BE2C (cell line): ENCODE results near the gene HS6ST3.

Experiments
- DNase-seq: peaks from one replicate; pipeline ENCODE4 v3.0.0-alpha.2; 2020
- H3K27me3 ChIP-seq: fragments of 250-450 bp; sonication (Bioruptor Pico); 2 replicates; pipeline ENCODE4 v1.5.1; 2020; ENCODE audit warnings: mild to moderate bottlenecking
- H3K36me3 ChIP-seq: fragments of 250-450 bp; sonication (Bioruptor Pico); 2 replicates; pipeline ENCODE4 v1.5.1; 2020; ENCODE audit warnings: mild to moderate bottlenecking
- H3K4me1 ChIP-seq: fragments of 250-450 bp; sonication (Bioruptor Pico); 2 replicates; pipeline ENCODE4 v1.5.1; 2020
- H3K4me3 ChIP-seq: 2 replicates; pipeline ENCODE4 v1.5.1; 2011; ENCODE audit warnings: low read depth, low read length
- H3K9me3 ChIP-seq: fragments of 250-450 bp; sonication (Bioruptor Pico); 2 replicates; pipeline ENCODE4 v1.5.1; 2020
- TF ChIP-seq, protein P1 (sequence below): IDR thresholded peaks from 2 replicates; pipeline ENCODE4 v1.5.1; 2012; ENCODE audit warnings: mild to moderate bottlenecking, low read depth, low read length

HS6ST3 gene

DNA sequence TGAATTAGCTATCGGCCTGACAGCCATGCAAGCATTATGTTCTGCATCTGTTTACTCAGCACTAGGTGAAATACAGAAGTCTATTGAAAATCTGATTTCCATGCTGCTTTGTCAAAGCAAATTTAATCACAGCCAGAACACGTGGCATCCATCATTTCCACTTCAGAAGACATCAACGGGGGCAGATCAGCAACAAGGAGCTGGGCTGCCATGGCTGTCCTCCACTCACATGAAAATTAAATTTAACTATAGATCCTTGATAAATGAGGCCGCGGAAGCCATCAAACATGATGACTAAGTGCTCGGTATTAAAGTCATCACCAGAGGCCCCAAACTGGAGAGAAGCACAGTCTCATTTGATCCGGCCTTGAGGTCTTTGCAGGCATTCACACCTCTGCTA lies 443.5 kb downstream of the HS6ST3 start:
- TF ChIP-seq, protein P1, sequence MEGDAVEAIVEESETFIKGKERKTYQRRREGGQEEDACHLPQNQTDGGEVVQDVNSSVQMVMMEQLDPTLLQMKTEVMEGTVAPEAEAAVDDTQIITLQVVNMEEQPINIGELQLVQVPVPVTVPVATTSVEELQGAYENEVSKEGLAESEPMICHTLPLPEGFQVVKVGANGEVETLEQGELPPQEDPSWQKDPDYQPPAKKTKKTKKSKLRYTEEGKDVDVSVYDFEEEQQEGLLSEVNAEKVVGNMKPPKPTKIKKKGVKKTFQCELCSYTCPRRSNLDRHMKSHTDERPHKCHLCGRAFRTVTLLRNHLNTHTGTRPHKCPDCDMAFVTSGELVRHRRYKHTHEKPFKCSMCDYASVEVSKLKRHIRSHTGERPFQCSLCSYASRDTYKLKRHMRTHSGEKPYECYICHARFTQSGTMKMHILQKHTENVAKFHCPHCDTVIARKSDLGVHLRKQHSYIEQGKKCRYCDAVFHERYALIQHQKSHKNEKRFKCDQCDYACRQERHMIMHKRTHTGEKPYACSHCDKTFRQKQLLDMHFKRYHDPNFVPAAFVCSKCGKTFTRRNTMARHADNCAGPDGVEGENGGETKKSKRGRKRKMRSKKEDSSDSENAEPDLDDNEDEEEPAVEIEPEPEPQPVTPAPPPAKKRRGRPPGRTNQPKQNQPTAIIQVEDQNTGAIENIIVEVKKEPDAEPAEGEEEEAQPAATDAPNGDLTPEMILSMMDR: no peak
- peak; percentile 86 for DNase-seq
- Histone ChIP-seq H3K4me1 (peaks cover 17% of the 10 kb centered on the region), H3K36me3 (no peaks in the 10 kb centered on the region), H3K9me3 (no peaks in the 10 kb centered on the region), H3K27me3 (no peaks in the 10 kb centered on the region), H3K4me3 (peak overlapping the region; percentile 35)

DNA sequence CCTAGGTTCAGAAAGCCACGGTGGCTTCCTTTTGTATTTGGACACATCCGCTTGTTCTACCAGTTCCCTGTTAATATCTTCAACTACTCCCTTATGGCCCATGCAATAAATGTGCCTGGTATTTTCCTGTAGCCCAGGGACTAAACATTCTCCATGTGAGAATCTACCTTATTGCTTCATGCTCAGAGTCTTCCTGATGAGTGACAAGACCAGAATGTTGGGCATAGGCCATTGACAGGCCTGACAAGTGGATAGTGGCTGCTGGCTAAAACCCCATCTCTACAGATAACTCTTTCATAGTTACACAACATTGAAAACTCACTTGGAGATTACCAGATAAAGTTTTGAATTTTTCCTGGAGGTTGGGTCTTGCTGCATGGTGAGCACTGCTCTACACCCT lies 449.9 kb downstream of the HS6ST3 start:
- DNase-seq: no peak
- Histone ChIP-seq H3K9me3 (no peaks in the 10 kb centered on the region), H3K27me3 (no peaks in the 10 kb centered on the region), H3K36me3 (no peaks in the 10 kb centered on the region), H3K4me1 (peaks cover 28% of the 10 kb centered on the region), H3K4me3 (no peak overlapping the region)
- TF ChIP-seq, protein P1: no peak

DNA sequence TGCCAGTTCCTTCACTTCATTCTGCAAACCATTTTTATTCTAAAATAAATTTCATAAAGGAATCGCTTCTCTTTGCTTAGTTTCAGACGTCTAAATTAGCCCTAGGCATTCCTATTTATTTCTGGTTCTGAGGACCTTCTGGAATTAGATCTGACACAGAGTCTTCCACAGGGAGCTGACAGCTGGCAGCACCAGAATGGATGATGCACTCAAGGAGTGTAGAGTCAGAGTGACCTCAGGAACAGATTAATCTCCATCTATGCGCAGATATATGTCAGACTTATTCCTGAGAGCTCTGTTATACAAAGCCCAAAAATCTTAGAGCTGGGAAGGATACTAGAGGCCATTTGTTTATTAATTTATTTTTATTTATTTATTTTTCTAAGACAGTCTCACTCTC lies 450.8 kb downstream of the HS6ST3 start:
- no peaks in the 10 kb centered on the region for H3K27me3 ChIP-seq
- H3K4me1 ChIP-seq: peaks cover 28% of the 10 kb centered on the region
- H3K4me3 ChIP-seq: no peak overlapping the region
- no peaks in the 10 kb centered on the region for H3K36me3 ChIP-seq
- TF ChIP-seq, protein P1: no peak
- DNase-seq: peak; percentile 48
- H3K9me3 ChIP-seq: no peaks in the 10 kb centered on the region

DNA sequence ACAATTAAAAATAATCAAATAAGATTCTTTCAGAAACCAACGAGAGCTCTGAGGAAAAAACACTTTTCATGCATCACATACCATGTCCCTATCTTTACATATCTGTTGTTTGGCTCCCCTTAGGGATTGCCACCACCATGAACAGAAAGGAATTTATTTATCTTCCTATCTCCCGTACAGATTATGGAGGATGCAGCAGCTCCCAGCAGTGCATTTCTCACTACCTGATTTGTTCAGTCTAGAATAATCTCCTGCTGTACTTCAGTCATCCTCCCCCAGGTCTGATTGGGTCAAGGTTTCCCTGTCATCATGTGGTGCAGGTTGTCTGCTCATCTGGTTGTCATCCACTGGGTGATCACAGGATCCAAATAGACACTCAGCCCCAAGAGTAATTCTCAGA lies 453.1 kb downstream of the HS6ST3 start:
- TF ChIP-seq, protein P1: no peak
- H3K27me3 ChIP-seq: no peaks in the 10 kb centered on the region

DNA sequence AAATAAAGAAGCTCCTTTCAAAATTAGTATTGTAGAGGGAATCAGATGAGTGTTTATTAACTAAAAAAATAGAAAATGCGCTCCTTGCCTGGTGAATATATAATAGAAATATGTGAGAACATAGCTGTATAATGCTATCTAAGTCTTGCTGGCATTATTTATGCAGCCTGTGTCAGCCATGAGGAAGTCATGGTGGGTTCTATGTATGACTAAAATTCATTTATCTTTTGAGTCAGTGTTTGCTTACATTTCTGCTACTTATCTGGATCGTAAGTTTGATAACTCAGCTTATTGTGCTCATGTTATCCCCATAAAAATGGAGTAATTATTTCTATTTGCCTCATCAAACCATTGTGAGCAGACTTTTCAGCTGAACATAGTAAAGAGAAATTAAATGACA lies 455.1 kb downstream of the HS6ST3 start:
- no peak for DNase-seq
- TF ChIP-seq, protein P1: no peak
- H3K27me3 ChIP-seq: no peaks in the 10 kb centered on the region
- no peaks in the 10 kb centered on the region for H3K36me3 ChIP-seq
- H3K4me3 ChIP-seq: no peak overlapping the region
- no peaks in the 10 kb centered on the region for H3K9me3 ChIP-seq
- H3K4me1 ChIP-seq: peaks cover 25% of the 10 kb centered on the region

More for the DNA sequence above, 453.1 kb downstream of the HS6ST3 start:
- DNase-seq: no peak
- H3K9me3 ChIP-seq: no peaks in the 10 kb centered on the region
- no peaks in the 10 kb centered on the region for H3K36me3 ChIP-seq
- peaks cover 28% of the 10 kb centered on the region for H3K4me1 ChIP-seq
- H3K4me3 ChIP-seq: no peak overlapping the region

DNA sequence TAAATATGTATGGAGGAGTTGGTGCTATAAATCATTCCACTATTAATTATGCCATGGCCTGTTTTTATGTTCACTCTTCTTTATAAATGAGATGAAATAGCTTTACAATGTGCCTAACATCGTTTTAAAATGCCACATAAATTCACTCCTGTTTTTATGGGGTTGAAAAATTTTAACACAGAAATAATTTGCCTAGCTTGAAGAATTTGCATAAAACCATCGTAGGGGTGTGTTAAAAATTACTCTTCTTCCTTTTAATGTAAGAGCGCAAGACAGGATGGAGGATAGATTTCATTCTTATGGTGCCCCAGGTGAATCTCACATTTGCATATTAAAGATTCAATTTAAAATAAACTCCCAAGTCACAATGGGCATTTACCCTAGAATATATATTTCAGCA lies 456.6 kb downstream of the HS6ST3 start:
- TF ChIP-seq, protein P1: no peak
- H3K9me3 ChIP-seq: no peaks in the 10 kb centered on the region
- H3K4me3 ChIP-seq: no peak overlapping the region
- peaks cover 14% of the 10 kb centered on the region for H3K4me1 ChIP-seq
- H3K36me3 ChIP-seq: no peaks in the 10 kb centered on the region
- DNase-seq: no peak
- no peaks in the 10 kb centered on the region for H3K27me3 ChIP-seq
